HL-60 (cell line): Measurements from ENCODE around the gene SNX25.

Source experiments
- CTCF ChIP-seq: IDR thresholded peaks from one replicate; pipeline ENCODE4 v1.5.1; 2011; ENCODE audit warnings: low read length, control low read depth, inconsistent platforms; ENCODE audit not compliant: insufficient read depth
- POLR2AphosphoS5 ChIP-seq: IDR thresholded peaks from 2 replicates; pipeline ENCODE4 v1.6.1; 2012; ENCODE audit warnings: low read depth

GRCh38 chr4:185167234-185167633 is 42.2 kb upstream of the SNX25 start:
- no peak for TF ChIP-seq CTCF
- no peak for TF ChIP-seq POLR2AphosphoS5
